Astrocyte of the cerebellum (primary cell): ENCODE data around the gene CDIP1.

ENCODE experiments used
- DNase-seq: peaks from one replicate; pipeline ENCODE4 v3.0.0-alpha.2; 2011; ENCODE audit warnings: low read depth
- H3K4me3 ChIP-seq: 2 replicates; pipeline ENCODE4 v1.5.1; 2011; ENCODE audit warnings: mild to moderate bottlenecking, low read depth, low read length, moderate library complexity
- CTCF ChIP-seq: IDR thresholded peaks from 2 replicates; pipeline ENCODE4 v1.5.1; 2012; ENCODE audit warnings: low read length, low read depth, moderate library complexity, mild to moderate bottlenecking; ENCODE audit errors: missing control alignments
- in situ Hi-C: cut with HindIII; loops from 2 replicates; pipeline ENCODE4 v1.10.0; 2017; ENCODE audit warnings: low sequenced_read_pairs

The CDIP1 gene

DNA sequence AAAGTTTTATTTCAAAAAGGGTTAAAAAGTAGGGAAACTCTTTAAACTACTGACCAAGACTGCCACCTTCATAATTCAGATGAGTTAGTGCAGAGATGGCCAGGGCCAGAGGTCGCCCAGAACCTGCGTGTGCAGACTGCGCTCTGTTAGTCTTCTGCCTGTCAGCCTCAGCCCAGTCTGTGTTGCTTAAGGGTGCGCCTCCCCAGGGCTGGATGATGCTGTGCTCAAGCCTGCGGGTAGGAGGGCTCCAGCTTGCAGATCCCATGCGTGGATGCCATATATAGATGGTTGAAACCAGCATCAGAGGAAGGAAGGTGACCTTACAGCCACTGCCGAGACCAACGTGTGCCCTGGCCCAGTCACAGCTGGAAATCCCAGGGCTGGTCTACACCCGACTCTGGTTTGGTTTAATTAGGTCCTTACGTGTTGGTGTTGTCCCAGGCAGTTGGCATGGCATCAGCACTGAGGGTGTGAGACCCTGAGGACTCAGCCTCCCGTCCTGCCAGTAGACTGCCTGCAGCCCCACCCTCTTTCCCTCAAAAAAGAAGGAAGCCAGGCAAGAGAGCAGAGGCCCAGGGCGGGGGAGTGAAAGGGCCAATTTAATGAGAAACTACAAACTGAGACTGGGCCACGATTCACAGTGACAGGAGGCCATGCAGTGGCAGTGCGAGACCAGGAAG, 27.7 kb downstream of the CDIP1 start:
- in situ Hi-C loops: loop anchor here (25.0 kb wide), 1 partner anchor 126 kb away; no protein-coding TSS in a partner anchor
- no peak for DNase-seq
- TF ChIP-seq CTCF: no peak
- H3K4me3 ChIP-seq: no peak overlapping the region

- H3K4me3 ChIP-seq: no peak overlapping the region
- in situ Hi-C loops: loop anchor here (25.0 kb wide), 1 partner anchor 127 kb away; no protein-coding TSS in a partner anchor
- TF ChIP-seq CTCF: no peak
- DNase-seq: no peak
Observed at GRCh38 chr16:4510131-4510530, 28.4 kb downstream of the CDIP1 start.

DNA sequence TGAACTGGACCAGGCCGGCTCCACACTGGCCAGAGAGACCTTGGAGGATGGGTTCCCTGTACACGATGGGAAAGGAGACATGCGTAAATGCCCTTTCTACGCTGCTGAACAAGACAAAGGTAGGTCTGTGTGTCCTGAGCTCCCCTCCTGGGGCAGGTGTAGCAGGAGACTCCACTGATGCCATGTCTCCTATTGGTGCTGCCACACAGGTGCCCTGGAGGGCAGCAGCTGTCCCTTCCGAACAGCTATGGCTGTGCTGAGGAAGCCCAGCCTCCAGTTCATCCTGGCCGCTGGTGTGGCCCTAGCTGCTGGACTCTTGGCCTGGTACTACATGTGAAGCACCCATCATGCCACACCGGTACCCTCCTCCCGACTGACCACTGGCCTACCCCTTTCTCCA, 29.2 kb downstream of the CDIP1 start:
- no peak for TF ChIP-seq CTCF
- no peak overlapping the region for H3K4me3 ChIP-seq
- DNase-seq: no peak
- in situ Hi-C loops: loop anchor here (25.0 kb wide), 1 partner anchor 128 kb away; no protein-coding TSS in a partner anchor

DNA sequence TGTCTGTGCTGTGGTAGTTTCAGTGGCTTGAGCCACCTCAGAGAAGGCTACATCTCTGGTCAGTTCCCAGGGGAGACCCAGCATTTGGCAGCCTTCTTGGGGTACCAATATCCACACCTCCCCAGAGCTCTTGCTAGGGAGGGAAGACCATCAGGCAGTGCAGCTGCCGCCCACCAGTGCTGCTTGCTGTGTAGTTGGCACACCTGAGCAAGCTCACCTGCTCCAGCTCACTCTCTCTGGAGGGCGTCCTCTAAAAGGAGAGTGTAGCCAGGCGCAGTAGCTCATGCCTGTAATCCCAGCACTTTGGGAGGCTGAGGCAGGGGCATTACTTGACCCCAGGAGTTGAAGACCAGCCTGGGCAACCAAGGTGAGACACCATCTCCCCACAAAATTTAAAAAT, 29.8 kb downstream of the CDIP1 start:
- no peak for DNase-seq
- TF ChIP-seq CTCF: no peak
- no peak overlapping the region for H3K4me3 ChIP-seq
- in situ Hi-C loops: loop anchor here (25.0 kb wide), 1 partner anchor 128 kb away; no protein-coding TSS in a partner anchor

- H3K4me3 ChIP-seq: no peak overlapping the region
- no peak for TF ChIP-seq CTCF
- no peak for DNase-seq
- in situ Hi-C loops: loop anchor here (25.0 kb wide), 1 partner anchor 130 kb away; no protein-coding TSS in a partner anchor
Observed at GRCh38 chr16:4507588-4508345, 30.8 kb downstream of the CDIP1 start.

DNA sequence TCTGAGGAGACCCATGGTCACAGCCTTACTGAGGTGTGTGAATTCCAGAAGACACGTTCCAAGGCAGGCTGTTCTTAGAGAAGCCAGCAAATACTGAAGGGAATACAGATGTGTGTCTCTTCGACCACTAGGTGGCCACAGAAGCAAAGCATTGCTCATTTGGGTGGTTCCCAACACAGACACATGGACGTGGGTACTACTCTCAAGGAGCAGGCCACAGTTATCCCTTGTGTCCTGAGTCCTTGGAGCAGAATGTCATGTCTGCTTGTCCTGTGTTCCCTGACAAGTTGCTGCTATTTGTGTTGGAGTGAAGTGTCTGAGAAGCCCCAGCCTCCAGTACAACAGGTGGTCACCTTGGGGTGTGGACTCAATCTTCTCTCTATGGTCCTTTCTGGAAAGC, 32.1 kb downstream of the CDIP1 start:
- TF ChIP-seq CTCF: peak; percentile 87
- no peak overlapping the region for H3K4me3 ChIP-seq
- in situ Hi-C loops: loop anchor here (25.0 kb wide), 1 partner anchor 131 kb away; no protein-coding TSS in a partner anchor
- DNase-seq: peak; percentile 71
